ENCODE measurements around the gene CD6.
A peak's percentile ranks its signal among the peaks of the same experiment; 100 is the strongest.

The CD6 gene

GRCh38 chr11:60989093-60989650 is 17.7 kb downstream of the CD6 start:
- CTCF ChIA-PET, result interaction anchor here (0.6 kb wide), 1 partner anchor 198 kb away, joined by 4 read pairs; no protein-coding TSS in a partner anchor
- Histone ChIP-seq H3K9me3 (ENCODE audit: control insufficient read depth, insufficient read depth, low read depth, low read length) (no peaks in the 10 kb centered on the region), H3K4me1 (ENCODE audit: control insufficient read depth, insufficient read depth, low read length) (no peaks in the 10 kb centered on the region), H3K4me3 (ENCODE audit: low read depth, low read length) (no peak overlapping the region), H3K27ac (ENCODE audit: extremely low read depth, low read depth, low read length) (no peak overlapping the region), H3K36me3 (ENCODE audit: control insufficient read depth in 2 of 2, insufficient read depth in 1 of 2, low read length in 2 of 2) (no peaks in the 10 kb centered on the region)
- TF ChIP-seq YY1 (tag by site-specific recombination; IDR thresholded peaks at IDR 0.05) (no peak), ZNF473 (tag by site-specific recombination; IDR thresholded peaks at IDR 0.05) (no peak), RBAK (tag by site-specific recombination; IDR thresholded peaks at IDR 0.05) (no peak), ZNF2 (tag by site-specific recombination; IDR thresholded peaks at IDR 0.05) (no peak), EGR2 (tag by site-specific recombination; IDR thresholded peaks at IDR 0.05; ENCODE audit: low read depth) (no peak), ZNF707 (tag by site-specific recombination; IDR thresholded peaks at IDR 0.05) (no peak), ZNF621 (tag by site-specific recombination; IDR thresholded peaks at IDR 0.05) (no peak), REST (tag by site-specific recombination; IDR thresholded peaks at IDR 0.05) (no peak), ZBTB6 (tag by site-specific recombination; IDR thresholded peaks at IDR 0.05) (no peak), HOXD13 (CRISPR knock-in tag; IDR thresholded peaks at IDR 0.05; ENCODE audit: borderline replicate concordance) (no peak)
- POLR2A ChIA-PET, result no interaction called here

DNA sequence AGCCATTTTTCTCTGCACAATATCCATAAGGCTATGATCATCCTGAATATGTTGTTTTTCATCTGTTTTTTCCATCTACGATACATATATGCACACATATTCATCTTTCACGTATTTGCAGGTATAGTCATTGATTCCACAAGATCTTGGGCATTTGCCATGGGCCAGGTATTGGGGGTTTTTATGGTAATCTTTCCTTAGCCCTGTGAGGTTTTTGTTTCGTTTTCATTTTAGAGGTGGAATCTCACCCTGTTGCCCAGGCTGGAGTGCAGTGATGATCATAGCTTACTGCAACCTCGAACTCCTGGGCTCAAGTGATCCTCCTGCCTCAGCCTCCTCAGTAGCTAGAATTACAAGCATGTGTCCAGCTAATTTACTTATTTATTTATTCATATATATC is 20.0 kb downstream of the CD6 start:
- no peak overlapping the region for H3K4me3 ChIP-seq (ENCODE audit: low read depth, low read length)
- CTCF ChIA-PET, result interaction anchor here (0.7 to 2.2 kb wide), 2 partner anchors 21 to 92 kb away, joined by 3 to 10 read pairs; no protein-coding TSS in a partner anchor
- H3K27ac ChIP-seq (ENCODE audit: extremely low read depth, low read depth, low read length), result no peak overlapping the region
- POLR2A ChIA-PET, result no interaction called here
- no peaks in the 10 kb centered on the region for H3K4me1 ChIP-seq (ENCODE audit: control insufficient read depth, insufficient read depth, low read length)
- H3K9me3 ChIP-seq (ENCODE audit: control insufficient read depth, insufficient read depth, low read depth, low read length), result no peaks in the 10 kb centered on the region
- TF ChIP-seq ZNF138 (tag by site-specific recombination; IDR thresholded peaks at IDR 0.05; ENCODE audit: borderline replicate concordance) (no peak), ZNF830 (tag by site-specific recombination; IDR thresholded peaks at IDR 0.05; ENCODE audit: low read depth) (no peak), ZNF837 (tag by site-specific recombination; IDR thresholded peaks at IDR 0.05) (no peak), ZNF768 (tag by site-specific recombination; IDR thresholded peaks at IDR 0.05) (no peak), ZNF777 (tag by site-specific recombination; IDR thresholded peaks at IDR 0.05; ENCODE audit: borderline replicate concordance) (no peak)
- no peaks in the 10 kb centered on the region for H3K36me3 ChIP-seq (ENCODE audit: control insufficient read depth in 2 of 2, insufficient read depth in 1 of 2, low read length in 2 of 2)

- Histone ChIP-seq H3K36me3 (ENCODE audit: control insufficient read depth in 2 of 2, insufficient read depth in 1 of 2, low read length in 2 of 2) (no peaks in the 10 kb centered on the region), H3K4me1 (ENCODE audit: control insufficient read depth, insufficient read depth, low read length) (no peaks in the 10 kb centered on the region), H3K9me3 (ENCODE audit: control insufficient read depth, insufficient read depth, low read depth, low read length) (no peaks in the 10 kb centered on the region), H3K4me3 (ENCODE audit: low read depth, low read length) (no peak overlapping the region), H3K27ac (ENCODE audit: extremely low read depth, low read depth, low read length) (no peak overlapping the region)
- ChIA-PET CTCF (interaction anchor here (0.6 kb wide), 1 partner anchor 138 kb away, joined by 3 read pairs; no protein-coding TSS in a partner anchor), POLR2A (no interaction called here)
- TF ChIP-seq MYNN (tag by site-specific recombination; IDR thresholded peaks at IDR 0.05; ENCODE audit: borderline replicate concordance) (peak; percentile 71; the same call in 1 of the 2 replicates), GLIS1 (tag by site-specific recombination; IDR thresholded peaks at IDR 0.05) (peak; percentile 54; the same call in 1 of the 2 replicates), MEIS1 (CRISPR knock-in tag; IDR thresholded peaks at IDR 0.05; ENCODE audit: borderline replicate concordance) (no peak)
Observed at GRCh38 chr11:60992842-60993409, 21.4 kb downstream of the CD6 start.

Measured in HEK293 (cell line).